Superior temporal gyrus (tissue), 1 donor: Measurements from ENCODE around the gene PSEN1.

Experiments used
- DNase-seq: peaks from one replicate; pipeline ENCODE4 v3.0.0-alpha.2; 2016; ENCODE audit errors: extremely low spot score

The PSEN1 gene

GRCh38 chr14:73136387-73137225 is at the start of gene PSEN1:
TSS of gene PSEN1 (plus strand) at chr14:73136507. CDS start at chr14:73148020, 11,513 bp downstream.
- DNase-seq = peak; percentile 96

DNA sequence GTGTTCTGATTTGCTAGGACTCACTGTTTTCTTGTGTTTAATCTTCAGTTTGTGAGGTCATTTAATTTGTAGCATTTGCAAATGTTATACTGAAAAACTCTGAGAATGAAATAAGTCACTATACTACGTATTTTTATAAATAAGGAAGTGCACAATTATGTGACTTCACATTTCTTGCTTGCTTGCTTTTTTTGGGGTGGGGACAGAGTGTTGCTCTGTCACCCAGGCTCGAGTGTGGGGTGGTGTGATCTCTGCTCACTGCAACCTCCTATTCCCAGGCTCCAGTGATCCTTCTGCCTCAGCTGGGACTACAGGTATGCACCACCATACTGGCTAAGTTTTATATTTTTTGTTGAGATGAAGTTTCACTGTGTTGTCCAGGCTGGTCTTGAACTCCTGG is 45.3 kb upstream of the PSEN1 start:
- no peak for DNase-seq

DNA sequence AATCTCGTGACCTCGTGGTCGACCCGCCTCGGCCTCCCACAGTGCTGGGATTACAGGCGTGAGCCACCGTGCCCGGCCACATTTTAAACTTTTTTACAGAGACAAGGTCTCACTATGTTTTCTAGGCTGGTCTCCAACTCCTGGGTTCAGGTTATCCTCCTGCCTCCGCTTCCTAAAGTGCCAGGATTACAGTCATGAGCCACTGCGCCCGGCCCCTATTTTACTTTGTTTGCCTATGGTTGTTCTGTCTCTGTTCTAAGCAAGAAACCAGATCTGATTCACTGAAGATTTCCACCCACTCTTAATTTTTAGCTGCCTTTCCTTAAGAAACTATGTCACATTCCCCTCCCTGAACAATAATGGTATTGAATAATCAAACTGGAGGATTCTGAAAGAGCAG is 38.9 kb upstream of the PSEN1 start:
- no peak for DNase-seq

GRCh38 chr14:73100334-73100733 is 36.0 kb upstream of the PSEN1 start:
- no peak for DNase-seq

DNA sequence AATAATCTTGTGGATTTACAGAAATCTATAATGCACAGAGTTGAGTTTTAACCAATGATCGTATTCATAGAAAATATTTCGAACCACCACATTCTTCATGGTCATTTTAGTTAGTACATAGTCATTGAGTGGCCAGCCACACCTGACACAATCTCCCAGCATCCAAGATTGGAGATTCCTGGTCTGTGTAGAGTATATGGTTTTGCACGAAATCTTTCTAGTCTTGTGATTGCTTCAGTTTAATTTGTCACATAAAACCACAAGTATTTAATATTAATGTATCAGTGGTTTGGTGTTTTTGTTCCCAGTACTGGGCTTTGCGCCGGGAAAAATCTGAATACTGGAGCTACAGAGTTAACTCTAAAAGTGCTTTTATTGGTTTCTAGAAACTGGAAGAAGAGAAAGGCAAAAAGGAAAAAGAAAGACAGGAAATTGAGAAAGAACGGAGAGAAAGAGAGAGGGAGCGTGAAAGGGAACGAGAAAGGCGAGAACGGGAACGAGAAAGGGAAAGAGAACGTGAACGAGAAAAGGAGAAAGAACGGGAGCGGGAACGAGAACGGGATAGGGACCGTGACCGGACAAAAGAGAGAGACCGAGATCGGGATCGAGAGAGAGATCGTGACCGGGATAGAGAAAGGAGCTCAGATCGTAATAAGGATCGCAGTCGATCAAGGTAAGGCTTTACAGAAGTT is 33.4 kb upstream of the PSEN1 start:
- no peak for DNase-seq

- no peak for DNase-seq
Observed at GRCh38 chr14:73105050-73105449, 31.3 kb upstream of the PSEN1 start.

DNA sequence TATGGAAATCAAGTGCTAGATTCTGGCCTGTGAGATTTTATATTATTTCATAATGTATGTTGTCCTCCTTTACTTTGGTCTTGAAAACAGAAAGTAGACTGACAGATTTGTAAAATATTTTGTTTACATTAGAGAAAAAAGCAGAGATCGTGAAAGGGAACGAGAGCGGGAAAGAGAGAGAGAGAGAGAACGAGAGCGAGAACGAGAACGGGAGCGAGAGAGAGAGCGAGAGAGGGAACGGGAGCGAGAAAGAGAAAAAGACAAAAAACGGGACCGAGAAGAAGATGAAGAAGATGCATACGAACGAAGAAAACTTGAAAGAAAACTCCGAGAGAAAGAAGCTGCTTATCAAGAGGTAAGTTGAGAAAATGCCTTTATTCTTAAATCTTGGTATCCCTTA is 30.6 kb upstream of the PSEN1 start:
- DNase-seq = no peak

DNA sequence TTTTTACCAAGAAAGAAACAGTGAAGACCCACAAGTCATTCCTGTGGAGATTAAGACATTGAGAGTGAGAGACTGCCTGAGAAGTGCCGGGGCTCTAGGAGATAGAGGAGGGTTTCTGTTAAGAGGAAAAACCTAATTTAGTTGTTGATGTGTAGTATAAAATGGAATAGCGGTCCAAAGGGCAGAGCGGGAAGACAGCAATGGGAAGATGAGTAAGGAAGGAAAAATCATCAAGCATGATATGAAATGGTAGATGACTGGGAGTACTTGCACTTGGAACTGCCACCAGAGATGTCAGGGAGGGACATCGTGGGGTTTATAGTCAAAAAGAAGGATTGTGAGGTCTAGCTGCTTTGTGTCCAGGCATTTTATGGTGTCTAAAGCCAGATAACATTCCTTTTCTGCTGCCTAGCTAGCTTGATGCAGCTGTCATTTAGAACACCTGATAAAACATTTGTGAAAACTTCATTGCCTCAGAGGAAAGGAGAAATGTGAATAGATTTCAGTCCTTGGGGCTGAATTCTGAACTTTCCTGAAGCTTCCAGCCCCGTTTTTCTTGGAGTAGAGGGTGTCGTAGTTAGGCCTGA is 20.1 kb upstream of the PSEN1 start:
- DNase-seq = no peak

- DNase-seq = no peak
Observed at GRCh38 chr14:73124180-73124894, 12.0 kb upstream of the PSEN1 start.

GRCh38 chr14:73125169-73125588 is 11.1 kb upstream of the PSEN1 start:
- no peak for DNase-seq

- DNase-seq = no peak
Observed at GRCh38 chr14:73125746-73126145, 10.6 kb upstream of the PSEN1 start.

DNA sequence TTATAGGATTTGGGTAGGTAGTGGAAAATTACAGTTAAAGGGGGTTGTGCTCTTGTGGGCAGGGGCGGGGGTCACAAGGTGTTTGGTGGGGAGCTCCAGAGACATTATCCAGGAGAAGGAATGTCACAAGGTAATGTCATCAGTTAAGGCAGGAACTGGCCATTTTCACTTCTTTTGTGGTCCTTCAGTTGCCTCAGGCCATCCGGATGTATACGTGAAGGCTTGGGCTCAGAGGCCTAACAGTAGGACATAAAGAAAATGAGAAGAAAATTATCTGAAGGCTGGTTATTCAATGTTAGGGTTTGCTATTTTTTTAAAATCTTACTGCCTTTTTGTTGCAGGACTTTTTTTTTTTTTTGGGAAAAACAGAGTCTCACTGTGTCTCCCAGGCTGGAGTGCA is 2.5 kb upstream of the PSEN1 start:
- DNase-seq = no peak

DNA sequence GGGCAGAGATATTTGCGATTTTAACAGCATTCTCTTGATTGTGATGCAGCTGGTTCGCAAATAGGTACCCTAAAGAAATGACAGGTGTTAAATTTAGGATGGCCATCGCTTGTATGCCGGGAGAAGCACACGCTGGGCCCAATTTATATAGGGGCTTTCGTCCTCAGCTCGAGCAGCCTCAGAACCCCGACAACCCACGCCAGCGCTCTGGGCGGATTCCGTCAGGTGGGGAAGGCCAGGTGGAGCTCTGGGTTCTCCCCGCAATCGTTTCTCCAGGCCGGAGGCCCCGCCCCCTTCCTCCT is 271 bp upstream of the PSEN1 start:
- no peak for DNase-seq

DNA sequence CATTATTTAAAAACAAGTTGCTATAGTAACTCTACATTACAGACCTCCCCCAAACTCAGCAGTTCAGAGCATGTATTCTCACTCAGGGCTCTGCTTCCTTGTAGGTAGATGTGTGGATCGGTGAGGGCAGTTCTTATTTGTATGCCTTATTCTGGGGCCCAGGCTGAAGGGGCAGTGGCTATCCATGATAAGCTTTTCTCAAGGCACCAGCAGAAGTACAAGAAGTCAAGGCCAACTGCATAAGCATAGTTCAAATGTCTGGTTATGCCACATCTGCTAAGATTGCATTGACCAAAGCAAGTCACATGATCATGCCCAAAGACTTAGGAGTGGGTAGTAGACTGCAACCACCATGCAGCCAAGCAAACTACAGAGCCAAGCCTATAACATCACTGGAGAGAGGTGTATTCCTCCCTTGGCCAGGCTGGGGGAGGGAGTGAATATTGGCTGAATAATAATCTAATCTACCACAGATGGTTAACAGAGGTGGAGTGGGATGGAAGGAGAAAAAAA is 4.6 kb downstream of the PSEN1 start:
- no peak for DNase-seq

DNA sequence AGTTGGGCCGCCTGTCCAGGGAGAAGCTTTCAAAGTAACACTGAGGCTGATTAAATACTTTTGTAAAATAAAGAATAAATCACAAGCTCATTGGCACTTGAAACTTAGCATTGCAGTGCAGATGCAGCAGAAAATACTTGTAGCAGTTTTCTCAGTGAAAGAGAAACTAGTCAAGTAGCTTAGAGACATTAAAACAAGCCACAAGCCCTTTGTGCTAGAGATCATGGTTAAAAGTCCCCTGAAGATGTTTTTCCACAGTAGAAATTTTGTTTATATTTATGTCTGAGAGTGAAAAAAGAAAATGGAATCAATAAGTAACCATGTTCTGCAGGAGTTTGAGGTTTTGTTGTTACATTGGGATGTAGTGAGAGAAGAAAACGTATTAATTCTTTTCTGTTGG is 5.9 kb downstream of the PSEN1 start:
- DNase-seq = peak; percentile 70

DNA sequence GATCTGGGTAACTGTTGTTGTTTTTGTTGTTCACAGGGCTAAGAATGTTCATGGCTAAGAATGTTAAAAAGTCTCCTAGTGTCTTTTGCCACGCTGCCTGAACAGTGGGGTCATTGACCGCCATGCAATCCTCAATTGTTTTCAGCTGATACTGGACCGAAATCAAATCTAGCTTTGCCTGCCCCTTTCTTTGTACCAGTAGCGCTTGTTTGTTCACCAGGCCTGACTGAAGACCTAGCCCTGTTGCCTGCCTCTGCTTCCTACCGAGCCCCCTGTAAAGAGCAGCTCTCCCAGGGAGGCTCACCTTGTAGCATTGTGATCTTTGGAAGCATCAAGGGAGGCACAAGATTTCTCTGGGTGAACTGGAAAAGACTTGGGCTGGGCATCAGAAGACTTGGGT is 6.7 kb downstream of the PSEN1 start:
- DNase-seq = peak; percentile 95

DNA sequence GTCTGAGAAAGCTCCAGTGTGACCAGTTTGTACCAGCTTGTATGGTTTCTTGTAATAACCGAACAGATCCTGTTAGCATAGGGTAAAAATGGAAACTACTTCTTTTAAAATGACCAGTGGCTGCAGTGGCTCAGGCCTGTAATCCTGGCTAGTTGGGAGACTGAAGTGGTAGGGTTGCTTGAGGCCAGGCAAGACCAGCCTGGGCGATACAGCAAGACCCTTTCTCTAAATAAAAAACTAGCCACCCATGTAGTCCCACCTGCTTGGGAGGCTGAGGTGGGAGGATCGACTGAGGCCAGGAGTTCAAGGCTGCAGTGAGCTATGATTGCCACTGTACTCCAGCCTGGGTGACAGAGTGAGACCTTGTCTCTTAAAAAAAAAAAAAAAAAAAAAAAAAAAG is 7.3 kb downstream of the PSEN1 start:
- DNase-seq = no peak

DNA sequence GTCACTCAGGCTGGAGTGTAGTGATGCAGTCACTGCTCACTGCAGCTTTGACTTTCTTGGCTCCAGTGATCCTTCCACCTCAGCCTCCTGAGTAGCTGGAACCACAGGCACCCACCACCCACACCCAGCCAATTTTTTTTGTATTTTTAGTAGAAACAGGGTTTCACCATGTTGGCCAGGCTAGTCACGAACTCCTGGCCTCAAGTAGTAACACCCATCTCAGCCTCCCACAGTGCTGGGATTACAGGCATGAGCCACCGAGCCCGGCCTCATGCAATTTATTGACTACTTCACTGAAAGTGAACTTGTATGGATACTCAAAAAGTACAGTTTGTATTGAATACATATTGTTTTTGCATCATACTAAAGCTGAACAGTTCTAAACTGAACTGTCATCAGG is 9.1 kb downstream of the PSEN1 start:
- DNase-seq = no peak

DNA sequence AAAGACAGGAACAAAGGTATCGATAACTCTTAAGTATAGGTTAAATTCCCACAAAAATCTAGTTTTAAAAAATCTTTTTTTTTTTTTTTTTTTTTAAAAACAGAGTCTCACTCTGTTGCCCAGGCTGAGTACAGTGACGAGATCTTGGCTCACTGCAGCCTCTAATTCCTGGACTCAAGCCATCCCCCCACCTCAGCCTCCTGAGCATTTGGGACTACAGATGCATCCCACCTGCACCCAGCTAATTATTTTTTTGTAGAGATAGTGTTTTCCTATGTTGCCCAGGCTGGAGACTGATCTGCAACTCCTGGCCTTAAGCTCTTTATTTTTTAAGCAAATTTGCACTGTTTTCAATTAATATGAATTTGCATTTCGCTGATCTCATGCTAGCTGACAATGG is 9.8 kb downstream of the PSEN1 start:
- no peak for DNase-seq

GRCh38 chr14:73149753-73150152 is 13.4 kb downstream of the PSEN1 start:
- DNase-seq = no peak

DNA sequence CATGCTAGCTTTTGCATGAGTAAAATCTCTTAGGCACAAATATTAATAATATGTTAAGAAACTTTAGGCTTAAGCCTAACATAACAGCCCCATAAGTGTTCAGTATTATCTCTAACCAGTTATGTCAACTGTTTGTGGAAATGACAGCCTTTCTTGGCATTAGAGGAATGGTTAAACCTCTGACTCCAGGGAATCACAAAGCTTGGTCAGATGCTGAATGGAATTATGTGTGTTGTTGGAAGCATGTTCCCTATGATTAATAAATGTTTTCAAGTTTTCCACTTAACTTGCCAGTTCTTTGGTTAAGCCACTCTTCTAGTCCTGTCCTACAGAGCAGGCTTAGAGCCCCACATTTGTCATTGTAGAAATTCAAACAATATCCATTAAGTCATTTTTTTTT is 17.0 kb downstream of the PSEN1 start:
- no peak for DNase-seq

GRCh38 chr14:73162251-73162650 is 25.9 kb downstream of the PSEN1 start:
- peak; percentile 58 for DNase-seq
